HFFc6 (cell line): ENCODE data around the gene KRTAP10-5. TPM values are rescaled to one million over a fixed set of nuclear protein-coding genes. Genes with fewer than 3 reads are reported as not detected.

Experiments used
- DNase-seq: peaks from one replicate; pipeline ENCODE4 v3.0.0-alpha.2; 2018
- H3K27ac Mint-ChIP-seq: 2 replicates; pipeline ENCODE4 v1.8.0; 2020; ENCODE audit warnings: mild to moderate bottlenecking, mixed read lengths
- H3K27me3 Mint-ChIP-seq: 2 replicates; pipeline ENCODE4 v1.8.0; 2021; ENCODE audit warnings: mild to moderate bottlenecking, moderate library complexity, mixed read lengths; ENCODE audit not compliant: insufficient read depth
- H3K36me3 Mint-ChIP-seq: 2 replicates; pipeline ENCODE4 v1.8.0; 2021; ENCODE audit warnings: low read depth, mixed read lengths
- H3K4me1 Mint-ChIP-seq: 2 replicates; pipeline ENCODE4 v1.8.0; 2020; ENCODE audit warnings: low read depth, mixed read lengths
- H3K4me3 Mint-ChIP-seq: 2 replicates; pipeline ENCODE4 v1.8.0; 2020; ENCODE audit warnings: mild to moderate bottlenecking, moderate library complexity, mixed read lengths
- H3K9me3 Mint-ChIP-seq: 2 replicates; pipeline ENCODE4 v1.8.0; 2020; ENCODE audit warnings: mild to moderate bottlenecking, mixed read lengths
- total RNA-seq, 6 experiments: library from RNA; stranded (reverse); fragmentation: NEBNext Ultra II Directional; extraction: Animal tissue kit (Norgen Biotek cat#: 25700); gene quantifications; 2 replicates in 1 of 6; 3 replicates in 5 of 6; pipeline ENCODE4 v1.2.3, GENCODE V29; 2021
- TF ChIP-seq, protein P1 (sequence below): fragments of 200-600 bp; sonication (generic); IDR thresholded peaks from 2 replicates; pipeline ENCODE4 v1.5.0; 2021; ENCODE audit warnings: antibody characterized with exemption, mild to moderate bottlenecking

Gene KRTAP10-5
- total RNA-seq, 6 experiments from 2014 or later, result not detected

DNA sequence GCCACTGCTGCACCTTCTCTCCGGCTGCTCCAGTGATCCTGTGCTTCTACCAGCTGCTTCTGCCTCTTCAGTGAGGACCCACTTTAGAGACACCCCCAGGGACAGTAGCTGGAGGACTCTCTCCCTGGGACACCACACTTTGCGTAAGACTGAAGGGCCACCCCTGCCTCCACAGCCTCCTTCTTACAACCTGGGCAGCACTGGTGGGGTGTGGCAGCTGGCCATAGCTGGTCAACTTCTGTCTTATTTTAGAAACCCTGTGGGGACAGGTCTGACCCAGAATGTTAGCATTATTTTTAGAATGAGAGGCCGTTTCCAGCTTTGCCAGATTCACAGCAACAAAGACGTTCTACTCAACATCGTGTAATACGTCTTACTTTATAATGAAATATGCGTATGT lies 45.4 kb upstream of the KRTAP10-5 start:
- H3K4me1 Mint-ChIP-seq, result no peaks in the 10 kb centered on the region
- H3K9me3 Mint-ChIP-seq, result peaks cover 54% of the 10 kb centered on the region
- H3K27ac Mint-ChIP-seq, result no peak overlapping the region
- peaks cover 9% of the 10 kb centered on the region; the same call in 1 of the 2 replicates for H3K36me3 Mint-ChIP-seq
- no peak overlapping the region for H3K4me3 Mint-ChIP-seq
- peaks cover 3% of the 10 kb centered on the region for H3K27me3 Mint-ChIP-seq
- DNase-seq, result no peak
- TF ChIP-seq, protein P1, sequence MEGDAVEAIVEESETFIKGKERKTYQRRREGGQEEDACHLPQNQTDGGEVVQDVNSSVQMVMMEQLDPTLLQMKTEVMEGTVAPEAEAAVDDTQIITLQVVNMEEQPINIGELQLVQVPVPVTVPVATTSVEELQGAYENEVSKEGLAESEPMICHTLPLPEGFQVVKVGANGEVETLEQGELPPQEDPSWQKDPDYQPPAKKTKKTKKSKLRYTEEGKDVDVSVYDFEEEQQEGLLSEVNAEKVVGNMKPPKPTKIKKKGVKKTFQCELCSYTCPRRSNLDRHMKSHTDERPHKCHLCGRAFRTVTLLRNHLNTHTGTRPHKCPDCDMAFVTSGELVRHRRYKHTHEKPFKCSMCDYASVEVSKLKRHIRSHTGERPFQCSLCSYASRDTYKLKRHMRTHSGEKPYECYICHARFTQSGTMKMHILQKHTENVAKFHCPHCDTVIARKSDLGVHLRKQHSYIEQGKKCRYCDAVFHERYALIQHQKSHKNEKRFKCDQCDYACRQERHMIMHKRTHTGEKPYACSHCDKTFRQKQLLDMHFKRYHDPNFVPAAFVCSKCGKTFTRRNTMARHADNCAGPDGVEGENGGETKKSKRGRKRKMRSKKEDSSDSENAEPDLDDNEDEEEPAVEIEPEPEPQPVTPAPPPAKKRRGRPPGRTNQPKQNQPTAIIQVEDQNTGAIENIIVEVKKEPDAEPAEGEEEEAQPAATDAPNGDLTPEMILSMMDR, result no peak

DNA sequence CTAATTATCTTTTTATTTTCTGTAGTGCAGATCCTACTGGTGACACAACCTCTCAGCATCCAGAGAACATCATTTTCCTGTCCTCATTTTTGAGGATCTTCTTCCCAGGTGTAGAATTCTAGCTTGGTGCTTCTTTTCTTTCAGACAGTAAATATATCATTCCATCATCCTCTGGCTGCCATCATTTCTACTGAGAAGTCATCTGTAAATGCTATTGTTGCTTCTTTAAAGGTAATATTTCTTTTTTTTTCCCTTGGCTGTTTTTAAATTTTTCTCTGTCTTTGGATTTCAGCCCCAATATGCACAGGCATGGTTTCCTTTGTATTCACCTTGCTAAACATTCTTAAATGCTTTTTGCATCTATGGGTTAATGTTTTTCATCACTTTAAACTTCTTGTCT lies 43.2 kb upstream of the KRTAP10-5 start:
- peaks cover 9% of the 10 kb centered on the region; the same call in 1 of the 2 replicates for H3K36me3 Mint-ChIP-seq
- TF ChIP-seq, protein P1, result no peak
- no peak for DNase-seq
- H3K9me3 Mint-ChIP-seq, result peaks cover 55% of the 10 kb centered on the region
- H3K27me3 Mint-ChIP-seq, result peaks cover 3% of the 10 kb centered on the region
- no peak overlapping the region for H3K27ac Mint-ChIP-seq
- no peaks in the 10 kb centered on the region for H3K4me1 Mint-ChIP-seq
- H3K4me3 Mint-ChIP-seq, result no peak overlapping the region

DNA sequence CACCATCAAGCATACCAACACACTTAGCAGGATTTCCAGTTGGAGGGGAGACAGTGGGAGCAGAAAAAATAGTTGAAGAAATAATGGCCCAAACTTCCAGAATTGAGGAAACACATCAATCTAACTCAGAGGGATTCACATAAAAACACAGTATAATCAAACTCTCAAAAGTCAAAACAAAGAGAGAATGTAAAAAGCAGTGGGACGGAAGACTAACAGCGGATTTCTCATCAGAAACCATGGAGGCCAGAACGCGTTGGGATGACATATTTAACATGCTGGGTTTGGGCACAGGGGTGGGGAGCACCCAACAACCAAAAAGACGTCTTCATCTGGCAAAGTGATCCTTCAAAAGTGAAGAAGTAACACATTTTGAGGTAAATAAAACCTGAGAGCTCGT lies 39.5 kb upstream of the KRTAP10-5 start:
- no peak overlapping the region for H3K27ac Mint-ChIP-seq

DNA sequence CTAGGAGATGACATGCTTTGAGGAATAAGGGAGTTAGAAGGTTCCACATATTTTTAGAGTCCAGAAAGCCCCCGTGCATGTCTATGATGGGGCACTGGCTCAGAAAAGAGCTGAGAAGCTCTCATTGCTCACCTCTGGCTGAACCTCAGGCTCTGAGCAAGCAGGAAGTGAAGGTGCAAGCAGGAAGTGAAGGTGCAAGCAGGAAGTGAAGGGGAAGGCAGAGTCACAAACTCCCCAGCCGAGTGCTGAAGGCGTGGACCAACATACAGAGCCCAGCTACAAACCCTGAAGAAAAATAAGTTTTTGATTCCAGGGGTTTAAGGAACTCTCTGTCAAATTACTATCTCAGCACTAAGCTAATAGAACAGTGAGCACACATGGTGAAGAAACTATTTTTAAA lies 38.5 kb upstream of the KRTAP10-5 start:
- no peak overlapping the region for H3K4me3 Mint-ChIP-seq
- H3K9me3 Mint-ChIP-seq, result peaks cover 44% of the 10 kb centered on the region
- TF ChIP-seq, protein P1, result no peak
- no peaks in the 10 kb centered on the region; the same call in 1 of the 2 replicates for H3K27me3 Mint-ChIP-seq
- H3K36me3 Mint-ChIP-seq, result peaks cover 6% of the 10 kb centered on the region; the same call in 1 of the 2 replicates
- no peaks in the 10 kb centered on the region for H3K4me1 Mint-ChIP-seq
- DNase-seq, result no peak
- H3K27ac Mint-ChIP-seq, result no peak overlapping the region

More for the DNA sequence above, 39.5 kb upstream of the KRTAP10-5 start:
- TF ChIP-seq, protein P1, result no peak
- no peaks in the 10 kb centered on the region; the same call in 1 of the 2 replicates for H3K27me3 Mint-ChIP-seq
- peaks cover 45% of the 10 kb centered on the region for H3K9me3 Mint-ChIP-seq
- H3K4me1 Mint-ChIP-seq, result no peaks in the 10 kb centered on the region
- H3K36me3 Mint-ChIP-seq, result peaks cover 9% of the 10 kb centered on the region; the same call in 1 of the 2 replicates
- no peak for DNase-seq
- no peak overlapping the region for H3K4me3 Mint-ChIP-seq

DNA sequence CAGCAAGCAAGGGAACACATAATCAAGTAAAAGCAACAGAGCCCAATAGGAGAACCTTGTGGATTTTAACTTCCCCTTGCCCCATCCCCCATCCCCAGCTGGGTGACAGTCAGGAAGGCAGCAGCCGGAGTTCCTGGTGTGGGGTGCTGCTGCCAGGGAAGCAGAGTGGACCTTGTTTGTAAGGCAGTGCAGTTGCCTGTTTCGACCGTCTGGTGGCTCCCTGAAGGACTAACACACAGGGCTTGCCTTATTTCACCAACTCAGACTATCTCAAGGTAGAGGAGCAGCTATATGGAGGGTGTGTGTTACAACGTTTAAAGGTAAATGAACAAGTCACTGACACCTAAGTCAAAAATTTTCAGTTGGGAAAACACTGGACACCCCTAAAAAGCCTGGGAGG lies 38.1 kb upstream of the KRTAP10-5 start:
- Mint-ChIP-seq H3K4me3 (no peak overlapping the region), H3K27ac (no peak overlapping the region), H3K4me1 (no peaks in the 10 kb centered on the region), H3K27me3 (no peaks in the 10 kb centered on the region; the same call in 1 of the 2 replicates), H3K36me3 (peaks cover 2% of the 10 kb centered on the region; the same call in 1 of the 2 replicates), H3K9me3 (peaks cover 41% of the 10 kb centered on the region)
- TF ChIP-seq, protein P1, result peak; percentile 35; the same call in 1 of the 2 replicates
- no peak for DNase-seq
